Caco-2 (cell line): Measurements from ENCODE around the gene TMEM145. TPM values are rescaled to one million over a fixed set of nuclear protein-coding genes. Genes with fewer than 3 reads are reported as not detected.
A peak's percentile ranks its signal among the peaks of the same experiment; 100 is the strongest.

Experiments used
- BruUV-seq: library from RNA; stranded (reverse); fragments of 400-500 nt; replicated peaks from 2 replicates; lab custom pipeline; 2021; lab: Mats Ljungman, UMichigan
- CTCF ChIA-PET: fragments of 300-600 bp; sonication (Branson Sonifier 250); formaldehyde crosslinking; loops from one replicate; lab custom pipeline; 2022; ENCODE audit warnings: antibody characterized with exemption; lab: Charles Lee
- POLR2A ChIA-PET: fragments of 300-600 bp; sonication (Branson Sonifier 250); formaldehyde crosslinking; loops from one replicate; lab custom pipeline; 2022; ENCODE audit warnings: antibody characterized with exemption; lab: Charles Lee
- DNase-seq, 2 experiments: peaks; one replicate each; pipeline versions ENCODE4 v3.0.0 to v3.0.0-alpha.2; 2020 to 2022
- H3K27me3 ChIP-seq: replicated peaks from 2 replicates; pipeline ENCODE4 v1.6.0; 2011; ENCODE audit warnings: low read length; ENCODE audit not compliant: control insufficient read depth, insufficient read depth
- H3K36me3 ChIP-seq: 2 replicates; pipeline ENCODE4 v1.5.1; 2011; ENCODE audit warnings: low read length; ENCODE audit not compliant: control insufficient read depth, insufficient read depth
- H3K4me1 ChIP-seq: fragments of 250-450 bp; sonication (Bioruptor Pico); 2 replicates; pipeline ENCODE4 v1.5.1; 2020; ENCODE audit warnings: mild to moderate bottlenecking
- H3K4me3 ChIP-seq: 2 replicates; pipeline ENCODE4 v1.5.1; 2011; ENCODE audit warnings: low read depth, mild to moderate bottlenecking, control low read depth, low read length
- H3K9me3 ChIP-seq: fragments of 250-450 bp; sonication (Bioruptor Pico); 2 replicates; pipeline ENCODE4 v1.5.1; 2020; ENCODE audit warnings: mild to moderate bottlenecking, moderate library complexity
- H3K27ac Mint-ChIP-seq: one replicate; pipeline ENCODE4 v1.8.0; 2022; ENCODE audit warnings: mixed read lengths; ENCODE audit not compliant: unreplicated experiment
- H3K27me3 Mint-ChIP-seq: one replicate; pipeline ENCODE4 v1.8.0; 2022; ENCODE audit warnings: mixed read lengths; ENCODE audit not compliant: insufficient read depth, unreplicated experiment
- H3K36me3 Mint-ChIP-seq: one replicate; pipeline ENCODE4 v1.8.0; 2022; ENCODE audit warnings: mild to moderate bottlenecking, mixed read lengths; ENCODE audit not compliant: insufficient read depth, unreplicated experiment
- H3K4me1 Mint-ChIP-seq: one replicate; pipeline ENCODE4 v1.8.0; 2022; ENCODE audit warnings: low read depth, mixed read lengths; ENCODE audit not compliant: unreplicated experiment
- H3K4me3 Mint-ChIP-seq: one replicate; pipeline ENCODE4 v1.8.0; 2022; ENCODE audit warnings: mild to moderate bottlenecking, moderate library complexity, mixed read lengths; ENCODE audit not compliant: unreplicated experiment
- H3K9me3 Mint-ChIP-seq: one replicate; pipeline ENCODE4 v1.8.0; 2022; ENCODE audit warnings: mixed read lengths; ENCODE audit not compliant: unreplicated experiment
- intact Hi-C: fragments of 100-400 bp; cut with micrococcal nuclease; formaldehyde crosslinking; loops from one replicate; pipeline ENCODE4 v1.10.0; 2022; ENCODE audit not compliant: unreplicated experiment
- total RNA-seq: library from RNA; stranded (reverse); gene quantifications from 2 replicates; pipeline ENCODE4 v1.2.3, GENCODE V29; 2022
- TF ChIP-seq, protein P1 (sequence below), 2 experiments: fragments of 200-600 bp in 1 of 2; IDR thresholded peaks; 1 replicate in 1 of 2; 2 replicates in 1 of 2; pipeline versions ENCODE4 v1.5.1 to v1.8.0; 2011 to 2022; ENCODE audit warnings: antibody characterized with exemption in 1 of 2, control low read depth in 1 of 2, inconsistent platforms in 1 of 2, low read depth in 1 of 2, low read length in 1 of 2, mild to moderate bottlenecking in 1 of 2, moderate library complexity in 1 of 2; ENCODE audit not compliant: insufficient read depth in 1 of 2, severe bottlenecking in 1 of 2, unreplicated experiment in 1 of 2

Gene TMEM145
- total RNA-seq, 1 experiment from 2014 or later = 2.2 TPM

DNA sequence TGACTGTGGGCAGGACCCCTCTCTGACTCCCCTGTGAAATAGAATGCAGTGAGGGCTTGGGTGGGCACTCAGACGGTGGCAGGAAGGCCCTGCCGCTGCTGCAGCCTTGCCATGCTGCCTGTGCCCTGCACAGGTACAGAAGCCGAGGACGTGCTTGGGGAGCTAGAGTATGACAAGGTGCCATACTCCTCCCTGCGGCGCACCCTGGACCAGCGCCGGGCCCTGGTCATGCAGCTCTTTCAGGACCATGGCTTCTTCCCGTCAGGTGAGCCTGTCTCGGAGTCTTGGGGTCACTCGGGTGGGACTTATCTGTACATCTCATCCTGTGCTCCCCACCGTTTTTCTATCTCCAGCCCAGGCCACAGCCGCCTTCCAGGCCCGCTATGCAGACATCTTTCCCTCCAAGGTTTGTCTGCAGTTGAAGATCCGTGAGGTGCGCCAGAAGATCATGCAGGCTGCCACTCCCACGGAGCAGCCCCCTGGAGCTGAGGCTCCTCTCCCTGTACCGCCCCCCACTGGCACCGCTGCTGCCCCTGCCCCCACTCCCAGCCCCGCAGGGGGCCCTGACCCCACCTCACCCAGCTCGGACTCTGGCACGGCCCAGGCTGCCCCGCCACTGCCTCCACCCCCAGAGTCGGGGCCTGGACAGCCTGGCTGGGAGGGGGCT is 18.5 kb upstream of the TMEM145 start:
- TF ChIP-seq, protein P1, sequence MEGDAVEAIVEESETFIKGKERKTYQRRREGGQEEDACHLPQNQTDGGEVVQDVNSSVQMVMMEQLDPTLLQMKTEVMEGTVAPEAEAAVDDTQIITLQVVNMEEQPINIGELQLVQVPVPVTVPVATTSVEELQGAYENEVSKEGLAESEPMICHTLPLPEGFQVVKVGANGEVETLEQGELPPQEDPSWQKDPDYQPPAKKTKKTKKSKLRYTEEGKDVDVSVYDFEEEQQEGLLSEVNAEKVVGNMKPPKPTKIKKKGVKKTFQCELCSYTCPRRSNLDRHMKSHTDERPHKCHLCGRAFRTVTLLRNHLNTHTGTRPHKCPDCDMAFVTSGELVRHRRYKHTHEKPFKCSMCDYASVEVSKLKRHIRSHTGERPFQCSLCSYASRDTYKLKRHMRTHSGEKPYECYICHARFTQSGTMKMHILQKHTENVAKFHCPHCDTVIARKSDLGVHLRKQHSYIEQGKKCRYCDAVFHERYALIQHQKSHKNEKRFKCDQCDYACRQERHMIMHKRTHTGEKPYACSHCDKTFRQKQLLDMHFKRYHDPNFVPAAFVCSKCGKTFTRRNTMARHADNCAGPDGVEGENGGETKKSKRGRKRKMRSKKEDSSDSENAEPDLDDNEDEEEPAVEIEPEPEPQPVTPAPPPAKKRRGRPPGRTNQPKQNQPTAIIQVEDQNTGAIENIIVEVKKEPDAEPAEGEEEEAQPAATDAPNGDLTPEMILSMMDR (IDR thresholded peaks at IDR 0.05; ENCODE audit: insufficient read depth in 1 of 2, low read depth in 1 of 2, low read length in 1 of 2, severe bottlenecking in 1 of 2, unreplicated experiment in 1 of 2) = no peak
- no peaks in the 10 kb centered on the region for H3K27me3 ChIP-seq
- intact Hi-C loops = no loop called here
- BruUV-seq = no TSS peak
- Mint-ChIP-seq H3K4me3 (no peak overlapping the region), H3K9me3 (no peaks in the 10 kb centered on the region), H3K36me3 (peaks cover 61% of the 10 kb centered on the region), H3K27me3 (no peaks in the 10 kb centered on the region), H3K27ac (no peak overlapping the region), H3K4me1 (peaks cover 14% of the 10 kb centered on the region)
- 0 out of 2 replicates have a peak, but pooled peaks cover 6% of the 10 kb centered on the region for H3K4me1 ChIP-seq
- POLR2A ChIA-PET = no interaction called here
- no peak overlapping the region for H3K4me3 ChIP-seq
- no peaks in the 10 kb centered on the region for H3K9me3 ChIP-seq
- no peak for DNase-seq
- CTCF ChIA-PET = no interaction called here
- H3K36me3 ChIP-seq = peaks cover 7% of the 10 kb centered on the region

DNA sequence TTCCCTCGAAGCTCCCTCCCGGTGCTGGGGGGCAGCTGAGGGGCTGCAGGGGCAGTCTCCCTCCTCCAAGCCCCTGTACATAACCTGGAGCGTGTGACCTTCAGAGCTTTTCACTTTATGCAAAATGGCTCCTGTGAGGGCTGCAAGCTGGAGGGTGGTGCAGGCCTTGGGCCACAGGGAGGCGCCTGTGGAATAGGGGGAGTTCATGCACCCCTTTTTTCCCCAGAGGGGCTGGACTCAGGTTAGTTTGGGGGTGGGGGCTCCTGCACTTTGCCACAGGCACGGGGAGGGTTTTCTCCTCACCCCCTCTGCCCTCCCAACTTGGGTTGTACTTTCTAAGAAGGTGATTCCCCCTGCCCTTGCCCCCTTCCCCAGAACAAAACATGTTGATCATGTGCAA is 17.8 kb upstream of the TMEM145 start:
- H3K27ac Mint-ChIP-seq = no peak overlapping the region
- Histone ChIP-seq H3K27me3 (no peaks in the 10 kb centered on the region), H3K36me3 (peaks cover 10% of the 10 kb centered on the region), H3K9me3 (no peaks in the 10 kb centered on the region), H3K4me1 (0 out of 2 replicates have a peak, but pooled peaks cover 6% of the 10 kb centered on the region), H3K4me3 (no peak overlapping the region)
- no peaks in the 10 kb centered on the region for H3K9me3 Mint-ChIP-seq
- TF ChIP-seq, protein P1 (IDR thresholded peaks at IDR 0.05; ENCODE audit: insufficient read depth in 1 of 2, low read depth in 1 of 2, low read length in 1 of 2, severe bottlenecking in 1 of 2, unreplicated experiment in 1 of 2) = no peak
- ChIA-PET CTCF (interaction anchor here (0.7 kb wide), 1 partner anchor 17 kb away, joined by 5 read pairs; no protein-coding TSS in a partner anchor), POLR2A (no interaction called here)
- no peak for DNase-seq
- peaks cover 14% of the 10 kb centered on the region for H3K4me1 Mint-ChIP-seq
- no TSS peak for BruUV-seq
- intact Hi-C loops = no loop called here
- H3K27me3 Mint-ChIP-seq = no peaks in the 10 kb centered on the region
- H3K36me3 Mint-ChIP-seq = peaks cover 59% of the 10 kb centered on the region
- no peak overlapping the region for H3K4me3 Mint-ChIP-seq

DNA sequence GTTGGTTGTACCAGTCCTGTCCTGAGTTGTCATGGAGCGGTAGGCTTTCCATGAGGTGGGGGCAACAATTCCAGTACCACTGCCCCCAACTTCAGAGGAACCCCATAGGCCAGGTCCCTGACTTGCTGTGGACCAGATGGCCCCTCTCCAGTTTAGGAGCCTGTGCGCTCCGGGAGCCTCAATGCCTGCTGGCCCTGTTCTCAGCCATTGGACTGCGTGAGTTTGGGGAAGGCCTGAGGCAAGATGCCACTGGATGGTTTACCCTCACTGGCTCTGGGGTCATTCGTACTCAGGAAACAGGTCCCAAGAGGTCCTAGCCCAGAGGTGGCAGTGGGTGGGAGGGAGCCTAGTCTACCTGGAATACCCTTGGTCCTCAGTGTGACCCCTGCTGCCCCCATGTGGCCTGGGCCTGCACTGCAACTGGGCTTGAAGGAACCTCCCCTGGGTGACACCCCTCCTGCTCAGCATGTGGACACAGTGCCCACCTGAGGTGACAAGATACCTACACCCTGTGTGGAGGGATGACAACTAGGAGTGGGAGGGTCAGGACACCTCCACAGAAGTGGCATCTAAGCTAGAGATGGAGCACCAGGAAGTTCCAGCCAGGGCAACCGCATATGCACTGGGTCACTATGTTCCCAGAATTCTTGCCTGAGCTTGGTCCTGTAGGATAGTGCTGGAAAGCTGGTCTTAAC is 17.1 kb upstream of the TMEM145 start:
- H3K4me1 ChIP-seq = peaks cover 4% of the 10 kb centered on the region; the same call in 1 of the 2 replicates
- no peaks in the 10 kb centered on the region for H3K9me3 ChIP-seq
- H3K4me3 ChIP-seq = no peak overlapping the region
- Mint-ChIP-seq H3K4me1 (peaks cover 14% of the 10 kb centered on the region), H3K36me3 (peaks cover 57% of the 10 kb centered on the region), H3K4me3 (no peak overlapping the region), H3K9me3 (no peaks in the 10 kb centered on the region), H3K27me3 (no peaks in the 10 kb centered on the region), H3K27ac (no peak overlapping the region)
- ChIA-PET POLR2A (no interaction called here), CTCF (interaction anchor here (0.7 to 1.0 kb wide), 2 partner anchors 18 to 53 kb away, joined by 5 to 7 read pairs; partner anchors contain the start of gene GSK3A)
- intact Hi-C loops = loop anchor here (1.0 kb wide), 1 partner anchor 163 kb away; no protein-coding TSS in a partner anchor
- H3K36me3 ChIP-seq = peaks cover 10% of the 10 kb centered on the region
- H3K27me3 ChIP-seq = no peaks in the 10 kb centered on the region
- TF ChIP-seq, protein P1 (IDR thresholded peaks at IDR 0.05; ENCODE audit: insufficient read depth in 1 of 2, low read depth in 1 of 2, low read length in 1 of 2, severe bottlenecking in 1 of 2, unreplicated experiment in 1 of 2) = peak; percentile 97
- BruUV-seq = no TSS peak
- DNase-seq = peak; percentile 89 to 95
